ENCODE data around the gene PLEKHA3.
"Not testable (repeated sequence)": the region's sequence is repeated elsewhere in the genome, so short reads cannot be mapped to it uniquely, and the experiment has no call there.

Gene PLEKHA3

DNA sequence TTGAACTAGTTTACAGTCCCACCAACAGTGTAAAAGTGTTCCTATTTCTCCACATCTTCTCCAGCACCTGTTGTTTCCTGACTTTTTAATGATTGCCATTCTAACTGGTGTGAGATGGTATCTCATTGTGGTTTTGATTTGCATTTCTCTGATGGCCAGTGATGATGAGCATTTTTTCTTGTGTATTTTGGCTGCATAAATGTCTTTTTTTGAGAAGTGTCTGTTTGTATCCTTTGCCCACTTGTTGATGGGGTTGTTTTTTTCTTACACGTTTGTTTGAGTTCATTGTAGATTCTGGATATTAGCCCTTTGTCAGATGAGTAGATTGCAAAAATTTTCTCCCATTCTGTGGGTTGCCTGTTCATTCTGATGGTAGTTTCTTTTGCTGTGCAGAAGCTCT is 45.2 kb downstream of the PLEKHA3 start:
- DNase-seq (ENCODE audit: low read depth): not testable (repeated sequence)

- no peak for DNase-seq (ENCODE audit: low read depth)
Observed at GRCh38 chr2:178526256-178526655, 46.0 kb downstream of the PLEKHA3 start.

DNA sequence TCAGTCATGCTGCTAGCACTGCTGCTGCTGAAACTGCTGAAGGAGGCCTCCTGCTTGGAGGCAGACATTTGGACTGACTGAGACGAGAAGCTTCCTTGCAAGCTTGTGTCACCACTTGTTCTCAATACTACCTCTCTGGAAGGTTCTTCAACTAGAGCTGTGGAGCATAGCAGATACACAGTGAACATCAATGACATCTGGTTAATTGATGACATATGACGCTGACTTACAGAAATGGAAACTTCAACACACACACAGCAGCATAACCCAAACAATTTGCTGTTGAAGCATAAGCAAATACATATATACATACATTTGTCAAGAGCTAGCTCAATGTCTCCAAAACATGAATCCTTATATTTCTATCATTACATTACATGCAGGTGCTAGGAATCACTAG is 47.3 kb downstream of the PLEKHA3 start:
- DNase-seq (ENCODE audit: low read depth): no peak

DNA sequence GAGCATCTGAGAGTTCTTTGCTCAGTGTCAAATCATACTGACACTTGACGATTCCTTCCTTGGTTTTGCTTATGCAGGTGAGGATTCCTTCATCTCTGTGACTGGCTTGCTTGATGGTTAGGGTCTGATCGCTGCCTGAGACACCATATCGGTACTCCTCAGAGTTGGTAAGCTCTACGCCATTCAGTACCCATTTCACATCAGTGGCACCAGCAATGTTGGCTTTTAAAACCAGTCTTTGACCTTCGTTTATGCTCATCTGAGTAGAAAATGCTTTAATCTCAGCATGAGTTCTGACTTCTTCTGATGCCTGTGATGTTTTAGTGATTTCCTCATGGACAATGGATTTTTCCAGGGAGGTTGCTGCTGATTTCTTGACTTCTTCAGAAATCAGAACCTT is 48.4 kb downstream of the PLEKHA3 start:
- no peak for DNase-seq (ENCODE audit: low read depth)

- DNase-seq (ENCODE audit: low read depth): no peak
Observed at GRCh38 chr2:178529194-178529593, 48.9 kb downstream of the PLEKHA3 start.

DNA sequence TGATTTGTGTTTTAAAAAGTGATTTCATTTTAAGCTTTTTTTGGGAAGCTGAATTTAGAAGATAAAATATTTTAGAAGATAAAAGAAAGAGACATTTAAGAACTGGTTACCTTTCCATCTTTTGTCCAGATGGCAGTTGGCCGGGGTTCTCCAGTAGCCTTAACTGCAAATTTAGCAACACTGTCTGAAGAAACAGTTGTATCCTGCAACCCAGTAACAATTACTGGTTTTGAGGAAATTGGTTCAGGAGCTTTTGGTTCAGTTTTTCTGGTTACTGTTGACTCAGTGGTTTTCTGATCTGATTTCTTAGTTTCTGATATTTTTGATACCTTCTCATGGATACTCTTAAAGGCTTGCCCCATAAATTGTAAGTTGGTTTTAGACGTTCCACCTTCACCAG is 49.9 kb downstream of the PLEKHA3 start:
- no peak for DNase-seq (ENCODE audit: low read depth)

DNA sequence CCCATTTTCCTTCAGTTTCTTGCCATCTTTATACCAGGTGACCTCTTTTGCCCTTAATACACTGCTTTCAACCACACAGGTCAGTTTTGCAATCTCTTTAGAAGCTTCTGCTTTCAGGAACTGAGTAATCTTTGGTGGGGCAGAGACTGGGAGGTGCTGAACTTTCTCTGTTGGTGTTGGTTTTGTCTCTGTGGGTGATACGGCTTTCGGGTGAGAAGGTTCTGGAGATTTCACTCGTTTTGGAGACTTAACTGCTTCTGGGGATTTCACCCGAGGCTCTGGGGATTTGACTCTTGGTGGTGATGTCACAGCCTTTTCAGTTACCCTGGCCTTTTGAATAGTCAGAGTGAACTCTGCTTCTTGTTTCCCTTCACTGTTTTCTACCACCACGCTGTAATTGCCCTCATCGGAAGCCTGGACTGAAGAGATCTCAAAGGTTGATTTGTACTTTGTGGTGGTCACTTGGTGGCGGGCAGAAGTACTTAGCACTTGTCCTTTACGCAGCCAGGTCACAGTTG is 50.4 kb downstream of the PLEKHA3 start:
- DNase-seq (ENCODE audit: low read depth): no peak

DNA sequence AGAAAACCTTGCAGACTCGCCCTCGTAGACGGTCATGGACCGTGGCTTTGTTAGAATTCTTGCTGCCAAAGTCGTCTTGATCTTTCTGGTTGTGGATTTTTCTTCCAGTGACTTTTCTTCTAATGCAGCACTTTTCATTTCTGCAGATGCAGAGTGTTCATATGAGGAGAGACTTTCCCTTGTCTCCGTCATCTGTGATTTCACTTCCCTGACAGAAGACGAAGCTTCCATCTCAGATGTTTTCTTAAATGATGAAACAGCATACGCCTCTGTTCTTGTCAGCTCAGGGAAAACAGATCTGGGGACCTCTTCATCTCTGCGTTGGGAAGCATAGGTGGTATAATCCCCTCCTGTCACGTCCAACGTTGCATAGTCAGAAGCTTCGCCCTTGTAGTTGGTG is 50.9 kb downstream of the PLEKHA3 start:
- no peak for DNase-seq (ENCODE audit: low read depth)

DNA sequence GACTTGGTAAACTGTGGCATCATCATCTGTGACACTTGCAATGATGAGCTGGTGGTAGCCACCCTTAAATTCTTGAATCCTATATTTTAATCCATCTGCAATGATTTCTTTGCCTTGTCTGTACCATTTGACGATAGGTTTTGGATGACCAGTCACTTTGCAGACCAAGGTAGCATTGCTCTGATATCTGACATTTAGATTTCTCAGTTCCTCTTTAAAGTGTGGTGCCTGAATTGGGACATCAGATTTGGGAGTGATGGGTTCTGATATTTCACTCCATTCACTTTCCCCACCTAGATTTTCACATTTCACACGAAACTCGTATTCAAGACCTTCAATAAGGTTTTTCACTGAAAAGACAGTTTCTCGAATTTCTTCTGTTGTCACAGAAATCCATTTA is 55.8 kb downstream of the PLEKHA3 start:
- no peak for DNase-seq (ENCODE audit: low read depth)

DNA sequence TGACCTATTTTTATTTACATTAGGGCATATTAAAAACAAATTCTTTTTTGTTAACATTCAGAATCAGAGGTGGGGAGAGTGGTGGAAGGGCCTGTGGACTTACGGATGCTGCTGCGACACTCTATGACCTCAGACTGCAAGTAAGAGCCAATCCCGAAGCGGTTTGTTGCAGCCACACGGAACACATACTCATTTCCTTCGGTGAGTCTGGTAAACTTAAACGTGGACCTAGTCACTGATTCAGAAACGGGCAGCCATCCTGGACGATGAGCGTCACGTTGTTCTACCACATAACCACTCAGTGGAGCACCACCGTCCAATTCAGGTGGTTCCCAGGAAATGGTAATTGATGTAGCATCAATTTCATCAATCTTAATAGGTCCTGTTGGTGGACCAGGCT is 61.9 kb downstream of the PLEKHA3 start:
- DNase-seq (ENCODE audit: low read depth): no peak

GRCh38 chr2:178542569-178542968 is 62.3 kb downstream of the PLEKHA3 start:
- no peak for DNase-seq (ENCODE audit: low read depth)

- DNase-seq (ENCODE audit: low read depth): no peak
Observed at GRCh38 chr2:178550352-178550751, 70.1 kb downstream of the PLEKHA3 start.

DNA sequence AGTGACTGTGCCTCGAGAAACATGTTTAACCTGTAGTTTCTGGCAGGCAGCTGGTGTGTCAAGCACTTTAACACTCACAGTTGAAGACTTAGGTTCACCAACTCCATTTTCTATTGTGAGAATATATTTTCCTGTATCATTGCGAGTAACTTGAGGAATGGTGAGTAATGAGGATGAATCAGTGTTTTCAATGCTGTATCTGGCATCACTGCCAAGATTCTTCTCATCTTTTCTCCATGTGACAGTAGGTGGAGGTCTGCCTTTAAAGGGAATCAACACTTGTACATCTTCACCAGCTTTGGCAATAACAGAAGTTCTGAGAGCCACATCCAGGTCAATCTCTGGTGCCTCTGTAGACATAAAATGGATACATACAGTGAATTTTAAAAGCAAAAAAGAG is 72.8 kb downstream of the PLEKHA3 start:
- no peak for DNase-seq (ENCODE audit: low read depth)
